ENCODE results near the gene RTN3.
A peak's percentile ranks its signal among the peaks of the same experiment; 100 is the strongest.
"Not testable (repeated sequence)": the region's sequence is repeated elsewhere in the genome, so short reads cannot be mapped to it uniquely, and the experiment has no call there.

The RTN3 gene

GRCh38 chr11:63768237-63769041, 87.1 kb downstream of the RTN3 start, which contains the start of gene ZFTA:
TSS of gene ZFTA (minus strand) at chr11:63768775. CDS start at chr11:63768622, 153 bp downstream.
- DNase-seq (ENCODE audit: low read depth in 2 of 2): peak; percentile 9 to 50

GRCh38 chr11:63769042-63769713, 87.9 kb downstream of the RTN3 start:
- DNase-seq (ENCODE audit: low read depth in 2 of 2): no peak

- DNase-seq (ENCODE audit: low read depth in 2 of 2): no peak
Observed at GRCh38 chr11:63769714-63770455, 88.6 kb downstream of the RTN3 start.

- no peak for DNase-seq (ENCODE audit: low read depth in 2 of 2)
Observed at GRCh38 chr11:63770763-63771162, 89.5 kb downstream of the RTN3 start.

- not testable (repeated sequence) for DNase-seq (ENCODE audit: low read depth in 2 of 2)
Observed at GRCh38 chr11:63771741-63772318, 90.5 kb downstream of the RTN3 start.

GRCh38 chr11:63775191-63775590, 93.9 kb downstream of the RTN3 start:
- DNase-seq (ENCODE audit: low read depth in 2 of 2): no peak

- DNase-seq (ENCODE audit: low read depth in 2 of 2): no peak
Observed at GRCh38 chr11:63779039-63779438, 97.7 kb downstream of the RTN3 start.

GRCh38 chr11:63782749-63783148, 101.4 kb downstream of the RTN3 start:
- DNase-seq (ENCODE audit: low read depth in 2 of 2): no peak

GRCh38 chr11:63783925-63784592, 102.8 kb downstream of the RTN3 start:
- DNase-seq (ENCODE audit: low read depth in 2 of 2): no peak

GRCh38 chr11:63785823-63786222, 104.5 kb downstream of the RTN3 start:
- DNase-seq (ENCODE audit: low read depth in 2 of 2): no peak

GRCh38 chr11:63791495-63792167, 110.3 kb downstream of the RTN3 start:
- no peak for DNase-seq (ENCODE audit: low read depth in 2 of 2)

GRCh38 chr11:63793161-63793560, 111.9 kb downstream of the RTN3 start:
- DNase-seq (ENCODE audit: low read depth in 2 of 2): no peak

- DNase-seq (ENCODE audit: low read depth in 2 of 2): no peak
Observed at GRCh38 chr11:63795066-63795465, 113.8 kb downstream of the RTN3 start.

- DNase-seq (ENCODE audit: low read depth in 2 of 2): no peak
Observed at GRCh38 chr11:63800921-63801320, 119.6 kb downstream of the RTN3 start.

GRCh38 chr11:63802637-63803414, 121.5 kb downstream of the RTN3 start:
- no peak for DNase-seq (ENCODE audit: low read depth in 2 of 2)

GRCh38 chr11:63804259-63804658, 123.0 kb downstream of the RTN3 start:
- DNase-seq (ENCODE audit: low read depth in 2 of 2): no peak

- no peak for DNase-seq (ENCODE audit: low read depth in 2 of 2)
Observed at GRCh38 chr11:63805844-63806415, 124.6 kb downstream of the RTN3 start.
